Transverse colon (tissue), 4 donors: ENCODE results near the gene TNNI3K. TPM values are rescaled to one million over a fixed set of nuclear protein-coding genes. Genes with fewer than 3 reads are reported as not detected.

Experiments used
- DNase-seq: peaks from one replicate; pipeline ENCODE4 v3.0.0-alpha.2; 2019
- H3K27ac ChIP-seq, 4 donors: fragments of 200-600 bp; sonication (generic); 2 replicates each; pipeline ENCODE4 v1.5.1; 2016 to 2018; ENCODE audit warnings: inconsistent platforms in 4 of 4
- H3K27me3 ChIP-seq: fragments of 200-600 bp; sonication (generic); 2 replicates; pipeline ENCODE4 v1.5.1; 2017; ENCODE audit warnings: inconsistent platforms
- H3K36me3 ChIP-seq, 4 donors: fragments of 200-600 bp; sonication (generic); 2 replicates each; pipeline ENCODE4 v1.5.1; 2017 to 2019; ENCODE audit warnings: inconsistent platforms in 4 of 4
- H3K4me1 ChIP-seq, 4 donors: fragments of 200-600 bp; sonication (generic); 2 replicates each; pipeline ENCODE4 v1.5.1; 2017 to 2020; ENCODE audit warnings: inconsistent platforms in 4 of 4
- H3K4me3 ChIP-seq, 4 donors: fragments of 200-600 bp; sonication (generic); 1 replicate in 1 of 4; 2 replicates in 3 of 4; pipeline versions ENCODE4 v1.5.1 to v1.6.1; 2017 to 2019; ENCODE audit warnings: inconsistent platforms in 4 of 4
- H3K9me3 ChIP-seq, 2 donors: fragments of 200-600 bp; sonication (generic); 2 replicates each; pipeline ENCODE4 v1.5.1; 2017 to 2019; ENCODE audit warnings: inconsistent platforms in 2 of 2
- CTCF ChIP-seq, 5 experiments: fragments of 200-600 bp in 3 of 5; fragments of 450-650 bp in 2 of 5; sonication (generic) in 3 of 5; IDR thresholded peaks; 1 replicate in 2 of 5; 2 replicates in 3 of 5; pipeline ENCODE4 v1.5.1; 2016 to 2017; ENCODE audit warnings: antibody characterized with exemption in 5 of 5, inconsistent platforms in 3 of 5, mild to moderate bottlenecking in 2 of 5, moderate library complexity in 1 of 5
- EP300 ChIP-seq: sonication (generic); formaldehyde crosslinking; IDR thresholded peaks from one replicate; pipeline ENCODE4 v1.6.1; 2017; ENCODE audit warnings: antibody characterized with exemption, low read depth
- POLR2A ChIP-seq: fragments of 450-650 bp; IDR thresholded peaks from one replicate; pipeline ENCODE4 v1.6.1; 2016; ENCODE audit warnings: antibody characterized with exemption, mild to moderate bottlenecking, moderate library complexity
- POLR2AphosphoS5 ChIP-seq, 3 donors: sonication (generic); formaldehyde crosslinking; IDR thresholded peaks; one replicate each; pipeline ENCODE4 v1.6.1; 2016; ENCODE audit warnings: antibody characterized with exemption in 3 of 3
- WGBS, 2 donors: methylation state at CpG; one replicate each; pipeline ENCODE4 v1.1.5; 2018; ENCODE audit warnings: low coverage in 1 of 2; 5-methylcytosine and 5-hydroxymethylcytosine counted together
- in situ Hi-C, 4 donors: fragments of 200-750 bp; cut with MboI; loops; one replicate each; pipeline versions ENCODE4 v1.15.0 to v1.15.1; 2017; ENCODE audit warnings: low sequenced_read_pairs in 3 of 4, low pct_ligation_motif_present in 1 of 4, low pct_unique_long_range_greater_than_20kb in 1 of 4
- intact Hi-C: fragments of 100-400 bp; cut with DNase I; formaldehyde crosslinking; loops from one replicate; pipeline ENCODE4 v1.15.1; 2023; ENCODE audit warnings: low total_unique reads
- total RNA-seq, 4 donors: library from RNA; depleted of rRNA; stranded (reverse); fragments of >200 nt; gene quantifications; one replicate each; pipeline ENCODE4 v1.1.0, GENCODE V29; 2016

Gene TNNI3K
- total RNA-seq, 4 donors from 2014 or later = 0.95 to 14.2 (median 2.9) TPM; not detected in 1

DNA sequence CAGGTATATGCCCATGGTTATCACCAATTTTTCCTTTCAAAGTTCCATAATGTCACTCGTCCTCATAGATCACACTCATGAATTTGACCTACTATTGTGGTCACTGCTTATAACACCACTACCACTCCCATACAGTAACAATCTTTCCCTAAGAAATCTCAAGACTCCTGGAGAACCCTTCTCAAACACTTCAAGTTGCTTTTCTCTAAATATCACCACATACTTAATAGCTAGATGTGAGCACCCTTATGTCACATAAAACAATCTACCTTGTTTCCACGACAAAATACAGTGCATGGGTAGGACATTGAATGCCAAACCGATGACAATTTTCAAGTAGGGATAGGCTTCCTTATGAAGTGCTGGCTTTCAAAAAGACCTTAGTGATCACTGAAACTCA lies 172.7 kb downstream of the TNNI3K start:
- DNase-seq = no peak
- Histone ChIP-seq H3K4me3 (no peak overlapping the region), H3K27ac (no peak overlapping the region), H3K27me3 (no peaks in the 10 kb centered on the region), H3K9me3 (no peaks in the 10 kb centered on the region), H3K4me1 (no peaks in the 10 kb centered on the region), H3K36me3 (no peaks in the 10 kb centered on the region)
- in situ Hi-C loops = no loop called here
- TF ChIP-seq CTCF (IDR thresholded peaks at IDR 0.05) = no peak
- TF ChIP-seq POLR2A = no peak
- TF ChIP-seq EP300 = no peak
- TF ChIP-seq POLR2AphosphoS5 (IDR thresholded peaks at IDR 0.05) = no peak
- intact Hi-C loops = loop anchor here (2.0 kb wide), 1 partner anchor 47 kb away; no protein-coding TSS in a partner anchor
- 89 to 90% methylated on average over 3 of the region's 3 CpGs for WGBS, 2 donors

DNA sequence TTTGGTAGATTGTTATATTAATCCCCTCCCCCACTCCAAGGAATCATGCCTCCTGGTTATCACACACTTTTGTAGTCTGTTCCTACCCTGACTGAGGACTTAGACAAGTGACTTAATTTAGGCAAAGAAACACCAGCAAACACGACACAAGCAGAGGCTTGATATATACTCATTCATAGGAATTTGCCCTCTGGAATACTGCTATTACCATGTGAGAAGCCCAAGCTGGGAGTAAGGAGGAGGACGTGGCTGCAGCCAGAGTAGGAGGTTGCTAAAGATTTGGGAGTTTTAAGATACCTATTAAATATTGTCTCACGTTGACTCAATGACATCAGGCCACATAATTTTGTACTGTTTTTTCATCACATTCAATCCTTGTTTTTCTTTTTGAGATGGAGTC lies 177.1 kb downstream of the TNNI3K start:
- Histone ChIP-seq H3K4me3 (no peak overlapping the region), H3K27ac (no peak overlapping the region), H3K9me3 (no peaks in the 10 kb centered on the region), H3K27me3 (no peaks in the 10 kb centered on the region), H3K4me1 (no peaks in the 10 kb centered on the region), H3K36me3 (no peaks in the 10 kb centered on the region)
- in situ Hi-C loops = no loop called here
- TF ChIP-seq CTCF (IDR thresholded peaks at IDR 0.05) (no peak), POLR2A (no peak), EP300 (no peak), POLR2AphosphoS5 (IDR thresholded peaks at IDR 0.05) (no peak)
- intact Hi-C loops = no loop called here
- no peak for DNase-seq
- WGBS, 2 donors = 60 to 64% methylated on average over 3 of the region's 3 CpGs

GRCh38 chr1:74415935-74416334 lies 180.7 kb downstream of the TNNI3K start:
- no peak for TF ChIP-seq POLR2AphosphoS5 (IDR thresholded peaks at IDR 0.05)
- no peak for TF ChIP-seq POLR2A
- TF ChIP-seq EP300 = no peak
- TF ChIP-seq CTCF (IDR thresholded peaks at IDR 0.05) = no peak
- DNase-seq = no peak
- no peak overlapping the region for H3K4me3 ChIP-seq
- in situ Hi-C loops (no loop called here), intact Hi-C loops (no loop called here)
- no peak overlapping the region for H3K27ac ChIP-seq
- H3K4me1 ChIP-seq = no peaks in the 10 kb centered on the region
- H3K36me3 ChIP-seq = no peaks in the 10 kb centered on the region
- H3K9me3 ChIP-seq = no peaks in the 10 kb centered on the region
- no peaks in the 10 kb centered on the region for H3K27me3 ChIP-seq
- WGBS, 2 donors = 80 to 100% methylated on average over 1 to 5 of the region's 5 CpGs

GRCh38 chr1:74419611-74420010 lies 184.4 kb downstream of the TNNI3K start:
- intact Hi-C loops (no loop called here), in situ Hi-C loops (no loop called here)
- H3K9me3 ChIP-seq = no peaks in the 10 kb centered on the region

More at GRCh38 chr1:74419611-74420010, 184.4 kb downstream of the TNNI3K start:
- Histone ChIP-seq H3K27ac (no peak overlapping the region), H3K4me3 (no peak overlapping the region), H3K36me3 (no peaks in the 10 kb centered on the region), H3K27me3 (no peaks in the 10 kb centered on the region), H3K4me1 (no peaks in the 10 kb centered on the region)
- no peak for DNase-seq
- TF ChIP-seq POLR2A (no peak), CTCF (IDR thresholded peaks at IDR 0.05) (no peak), EP300 (no peak), POLR2AphosphoS5 (IDR thresholded peaks at IDR 0.05) (no peak)
